Sigmoid colon (tissue), 3 donors: ENCODE results near the gene TBC1D2.

Experiments used
- CTCF ChIP-seq, 4 experiments: fragments of 450-650 bp in 3 of 4; fragments of 200-600 bp in 1 of 4; IDR thresholded peaks; one replicate each; pipeline ENCODE4 v1.5.1; 2016 to 2019; ENCODE audit warnings: antibody characterized with exemption in 4 of 4, mild to moderate bottlenecking in 3 of 4, moderate library complexity in 2 of 4
- POLR2A ChIP-seq, 2 donors: fragments of 450-650 bp; IDR thresholded peaks; one replicate each; pipeline ENCODE4 v1.6.1; 2016; ENCODE audit warnings: antibody characterized with exemption in 2 of 2, mild to moderate bottlenecking in 2 of 2, moderate library complexity in 2 of 2

GRCh38 chr9:98240475-98240874 lies 15.0 kb downstream of the TBC1D2 start:
- TF ChIP-seq CTCF (IDR thresholded peaks at IDR 0.05) (no peak), POLR2A (IDR thresholded peaks at IDR 0.05) (no peak)
